Thoracic aorta (tissue), 2 donors: ENCODE measurements around the gene RFC2. TPM values are rescaled to one million over a fixed set of nuclear protein-coding genes. Genes with fewer than 3 reads are reported as not detected.

Source experiments
- ATAC-seq: fragments of 150-250 bp; one replicate; pipeline ENCODE4 v1.8.0; 2017; ENCODE audit warnings: low read depth; ENCODE audit not compliant: insufficient number of reproducible peaks, low FRiP score
- DNase-seq: peaks from one replicate; pipeline ENCODE4 v3.0.0-alpha.2; 2020; ENCODE audit warnings: low spot score
- H3K27ac ChIP-seq, 2 donors: fragments of 200-600 bp; sonication (generic); 1 replicate in 1 of 2; 2 replicates in 1 of 2; pipeline ENCODE4 v1.5.1; 2016; ENCODE audit warnings: mild to moderate bottlenecking in 2 of 2, moderate library complexity in 2 of 2
- H3K27me3 ChIP-seq: fragments of 200-600 bp; sonication (generic); replicated peaks from 2 replicates; pipeline ENCODE4 v1.6.0; 2016; ENCODE audit warnings: mild to moderate bottlenecking; ENCODE audit not compliant: insufficient read depth
- H3K36me3 ChIP-seq: fragments of 200-600 bp; sonication (generic); one replicate; pipeline ENCODE4 v1.5.1; 2016
- H3K4me1 ChIP-seq, 2 donors: fragments of 200-600 bp; sonication (generic); 1 replicate in 1 of 2; 2 replicates in 1 of 2; pipeline versions ENCODE4 v1.5.1 to v1.6.0; 2016; ENCODE audit warnings: low read depth in 2 of 2, mild to moderate bottlenecking in 1 of 2; ENCODE audit not compliant: control insufficient read depth in 1 of 2
- H3K4me3 ChIP-seq: fragments of 200-600 bp; sonication (generic); 2 replicates; pipeline ENCODE4 v1.5.1; 2016; ENCODE audit warnings: mild to moderate bottlenecking
- H3K9me3 ChIP-seq: fragments of 200-600 bp; sonication (generic); 2 replicates; pipeline ENCODE4 v1.5.1; 2016
- total RNA-seq, 2 donors: library from RNA; depleted of rRNA; stranded (reverse); fragments of >200 nt; gene quantifications; one replicate each; pipeline versions ENCODE4 v1.1.0 to v1.2.3, GENCODE V29; 2016
- TF ChIP-seq, protein P1 (sequence below): fragments of 200-600 bp; sonication (generic); IDR thresholded peaks from one replicate; pipeline ENCODE4 v1.5.1; 2019; ENCODE audit warnings: antibody characterized with exemption

RFC2 gene
- total RNA-seq, 2 donors from 2014 or later, result 9.5 to 15.2 TPM

DNA sequence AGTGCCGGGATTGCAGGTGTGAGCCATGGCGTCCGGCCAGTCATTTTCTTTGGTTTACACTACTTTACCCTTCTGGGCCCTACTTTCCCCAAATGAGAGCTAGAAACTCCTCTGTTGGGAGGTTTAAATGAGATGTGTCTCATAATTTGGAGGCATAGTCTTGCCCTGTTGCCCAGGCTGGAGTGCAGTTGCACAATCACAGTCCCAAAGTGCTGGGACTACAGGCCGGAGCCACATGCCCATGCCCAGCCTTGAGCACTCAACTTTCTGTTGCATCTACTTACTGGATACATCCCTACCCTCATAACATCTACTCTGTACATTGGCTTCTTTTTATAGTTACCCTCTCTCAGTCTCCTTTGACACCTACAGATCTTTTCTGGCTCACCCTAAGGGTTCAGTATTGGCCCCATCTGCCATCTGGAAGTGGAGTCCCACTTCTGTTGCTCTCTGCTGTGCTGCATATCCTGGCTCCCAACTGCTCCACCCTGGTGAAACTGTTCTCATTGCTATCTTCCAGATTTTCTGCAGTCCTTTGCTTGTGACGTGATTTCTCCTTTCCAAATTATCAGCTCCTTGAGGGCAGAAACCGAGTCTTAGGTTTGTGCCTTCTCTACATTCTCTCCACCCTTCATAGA lies 71.6 kb downstream of the RFC2 start:
- H3K4me3 ChIP-seq, result no peak overlapping the region
- ATAC-seq (no peak), DNase-seq (no peak)
- no peaks in the 10 kb centered on the region for H3K9me3 ChIP-seq
- H3K4me1 ChIP-seq, result peaks cover 65 to 98% of the 10 kb centered on the region in 2 donors
- TF ChIP-seq, protein P1, sequence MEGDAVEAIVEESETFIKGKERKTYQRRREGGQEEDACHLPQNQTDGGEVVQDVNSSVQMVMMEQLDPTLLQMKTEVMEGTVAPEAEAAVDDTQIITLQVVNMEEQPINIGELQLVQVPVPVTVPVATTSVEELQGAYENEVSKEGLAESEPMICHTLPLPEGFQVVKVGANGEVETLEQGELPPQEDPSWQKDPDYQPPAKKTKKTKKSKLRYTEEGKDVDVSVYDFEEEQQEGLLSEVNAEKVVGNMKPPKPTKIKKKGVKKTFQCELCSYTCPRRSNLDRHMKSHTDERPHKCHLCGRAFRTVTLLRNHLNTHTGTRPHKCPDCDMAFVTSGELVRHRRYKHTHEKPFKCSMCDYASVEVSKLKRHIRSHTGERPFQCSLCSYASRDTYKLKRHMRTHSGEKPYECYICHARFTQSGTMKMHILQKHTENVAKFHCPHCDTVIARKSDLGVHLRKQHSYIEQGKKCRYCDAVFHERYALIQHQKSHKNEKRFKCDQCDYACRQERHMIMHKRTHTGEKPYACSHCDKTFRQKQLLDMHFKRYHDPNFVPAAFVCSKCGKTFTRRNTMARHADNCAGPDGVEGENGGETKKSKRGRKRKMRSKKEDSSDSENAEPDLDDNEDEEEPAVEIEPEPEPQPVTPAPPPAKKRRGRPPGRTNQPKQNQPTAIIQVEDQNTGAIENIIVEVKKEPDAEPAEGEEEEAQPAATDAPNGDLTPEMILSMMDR, result no peak
- H3K27ac ChIP-seq, result no peak overlapping the region
- H3K27me3 ChIP-seq, result no peaks in the 10 kb centered on the region
- no peaks in the 10 kb centered on the region for H3K36me3 ChIP-seq

DNA sequence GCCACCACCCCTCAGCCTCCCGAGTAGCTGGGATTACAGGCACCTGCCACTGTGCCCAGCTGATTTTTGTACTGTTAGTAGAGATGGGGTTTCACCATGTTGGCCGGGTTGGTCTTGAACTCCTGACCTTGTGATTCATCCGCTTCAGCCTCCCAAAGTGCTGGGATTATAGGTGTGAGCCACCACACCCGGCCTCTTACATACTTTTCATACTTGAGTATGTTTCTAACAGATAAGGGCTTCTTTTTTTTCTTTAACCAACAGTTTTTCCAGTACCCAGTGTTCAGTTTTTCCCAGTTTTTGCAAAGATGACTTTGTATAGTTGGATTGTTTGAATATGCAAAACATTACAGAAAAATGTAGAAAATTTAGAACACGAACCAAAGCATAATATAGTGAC lies 72.4 kb downstream of the RFC2 start:
- H3K4me1 ChIP-seq, result peaks cover 67 to 98% of the 10 kb centered on the region in 2 donors
- ATAC-seq (no peak), DNase-seq (no peak)
- H3K36me3 ChIP-seq, result no peaks in the 10 kb centered on the region
- H3K27me3 ChIP-seq, result no peaks in the 10 kb centered on the region
- no peak overlapping the region for H3K27ac ChIP-seq
- no peaks in the 10 kb centered on the region for H3K9me3 ChIP-seq
- no peak overlapping the region for H3K4me3 ChIP-seq
- TF ChIP-seq, protein P1, result no peak

Other genes starting within 250 kb of the RFC2 start
- 1,000 to 10,000 TPM; 1,484 to 3,836 TPM for gene ELN, start 226.2 kb downstream of the RFC2 start, total RNA-seq
- gene LIMK1, start 170.6 kb downstream of the RFC2 start, total RNA-seq, result 10 to 100 TPM; 19.7 to 19.9 TPM
- 100 to 1,000 TPM; 210 to 244 TPM for gene EIF4H, start 80.0 kb downstream of the RFC2 start, total RNA-seq
- gene LAT2, start 44.4 kb downstream of the RFC2 start, total RNA-seq, result 10 to 100 TPM in 1 of 2 donors, 1 to 10 TPM in 1; 3.7 to 17.6 TPM
- gene CLIP2, start 35.0 kb upstream of the RFC2 start, total RNA-seq, result 10 to 100 TPM; 50.7 to 52.9 TPM
- 10 to 100 TPM in 1 of 2 donors, 1 to 10 TPM in 1; 7.0 to 14.4 TPM for gene GTF2IRD1, start 199.5 kb upstream of the RFC2 start, total RNA-seq